ENCODE measurements around the gene COBL. TPM values are rescaled to one million over a fixed set of nuclear protein-coding genes. Genes with fewer than 3 reads are reported as not detected.

COBL gene
- total and polyA plus RNA-seq, 2 of the 8 experiments (the other 6 are each of a cell fraction or from before 2014, with no cell fraction given), result 13.8 to 40.4 TPM

- 85% methylated on average over 9 of the region's 9 CpGs; no CpG with 5 or more reads in 1 of the 2 experiments for WGBS, 2 experiments (ENCODE audit: extremely low coverage in 1 of 2, insufficient coverage in 1 of 2, insufficient read length in 1 of 2, insufficient replicate concordance in 2 of 2, low coverage in 1 of 2, low lambda C conversion rate in 2 of 2, missing lambda C conversion rate in 1 of 2)
- peaks cover 11% of the 10 kb centered on the region; the same call in 1 of the 2 replicates for H3K79me1 ChIP-seq (ENCODE audit: low read depth, low read length)
- H2AK5ac ChIP-seq (ENCODE audit: low read depth, low read length), result peak overlapping the region; percentile 72; the same call in 1 of the 2 replicates
- H3K23ac ChIP-seq (ENCODE audit: insufficient read length), result no peak overlapping the region
- no peak overlapping the region for H3K18ac ChIP-seq (ENCODE audit: extremely low read depth, low read length)
- H3K23me2 ChIP-seq (ENCODE audit: low read depth, low read length), result no peaks in the 10 kb centered on the region
- H4K20me1 ChIP-seq (replicated peaks in 1 of 2; ENCODE audit: control insufficient read depth in 1 of 2, insufficient read depth in 2 of 2, low read length in 2 of 2), result peaks cover 13 to 14% of the 10 kb centered on the region in 2 experiments
- POLR2A ChIA-PET (ENCODE audit: partially characterized antibody), result interaction anchor here (2.7 kb wide), 1 partner anchor 12 kb away, joined by 7 read pairs; no protein-coding TSS in a partner anchor
- H2BK15ac ChIP-seq (ENCODE audit: low read length), result no peak overlapping the region
- H3K27ac ChIP-seq (ENCODE audit: low read depth, low read length), result no peak overlapping the region
- H3K9me3 ChIP-seq (ENCODE audit: insufficient read depth in 2 of 2, low read depth in 1 of 2, low read length in 1 of 2), result no peaks in the 10 kb centered on the region
- H4K5ac ChIP-seq (ENCODE audit: insufficient read length, low read depth, low read length), result no peak overlapping the region
- no peaks in the 10 kb centered on the region for H3K27me3 ChIP-seq (replicated peaks in 1 of 4; ENCODE audit: control insufficient read depth in 3 of 4, extremely low read depth in 1 of 4, insufficient read depth in 3 of 4, low read length in 3 of 4)
- H3K79me2 ChIP-seq (ENCODE audit: control insufficient read depth in 1 of 2, insufficient read depth in 2 of 2, low read length in 2 of 2), result peaks cover 0 to 45% of the 10 kb centered on the region in 2 experiments; a peak in 2 of 4 replicates
- no peak overlapping the region for H4K91ac ChIP-seq (replicated peaks; ENCODE audit: insufficient read length, low read length)
- no peak overlapping the region for H3K56ac ChIP-seq (replicated peaks; ENCODE audit: insufficient read length, low read depth, low read length)
- CTCF ChIA-PET (ENCODE audit: partially characterized antibody), result interaction anchor here (0.6 to 2.4 kb wide), 8 partner anchors 10 to 269 kb away, joined by 3 to 7 read pairs (median 5); no protein-coding TSS in a partner anchor
- H2BK12ac ChIP-seq (ENCODE audit: low read depth, low read length), result no peak overlapping the region
- FAIRE-seq (no peak), DNase-seq (ENCODE audit: low read depth in 1 of 2, low spot score in 2 of 2) (no peak)
- H2BK20ac ChIP-seq (ENCODE audit: low read length), result no peak overlapping the region
- H3K4me2 ChIP-seq (ENCODE audit: insufficient read depth in 1 of 2, low read depth in 2 of 2, low read length in 2 of 2), result no peak overlapping the region
- H3K36me3 ChIP-seq (ENCODE audit: control insufficient read depth in 2 of 4, insufficient read depth in 4 of 4, low read length in 3 of 4), result no peaks in the 10 kb centered on the region
- no peak overlapping the region for H2BK5ac ChIP-seq (ENCODE audit: low read depth, low read length)
- no peak overlapping the region for H4K8ac ChIP-seq (ENCODE audit: extremely low read depth, insufficient read depth, low read length)
- H3K4me1 ChIP-seq (replicated peaks in 1 of 4; ENCODE audit: control insufficient read depth in 3 of 4, insufficient read depth in 4 of 4, low read length in 3 of 4), result peaks cover 0 to 7% (median 5%) of the 10 kb centered on the region in 4 experiments; a peak in 5 of 7 replicates
- no peak overlapping the region for H3K4me3 ChIP-seq (ENCODE audit: extremely low read depth in 1 of 4, insufficient read depth in 2 of 4, low read depth in 3 of 4, low read length in 4 of 4)
- H2AFZ ChIP-seq (ENCODE audit: low read length), result no peak overlapping the region
- no peak overlapping the region for H3K9ac ChIP-seq (replicated peaks in 1 of 4; ENCODE audit: extremely low read depth in 1 of 4, low read depth in 3 of 4, low read length in 3 of 4)
- H3K4ac ChIP-seq (replicated peaks; ENCODE audit: insufficient read length, low read depth, low read length), result no peak overlapping the region
- no peak overlapping the region for H3K14ac ChIP-seq (ENCODE audit: insufficient read length)
- H2BK120ac ChIP-seq (replicated peaks; ENCODE audit: low read depth, low read length), result no peak overlapping the region
Measured at GRCh38 chr7:51237446-51238133, 79.0 kb downstream of the COBL start.
